GM23338 (cell line): ENCODE measurements around the gene CX3CL1. TPM values are rescaled to one million over a fixed set of nuclear protein-coding genes. Genes with fewer than 3 reads are reported as not detected.

ENCODE experiments used
- ATAC-seq: fragments of 200-7000 bp; cut with Tn5 transposase; 3 replicates; pipeline ENCODE4 v1.9.1; 2020
- DNase-seq: peaks from one replicate; pipeline ENCODE4 v3.0.0-alpha.2; 2015; ENCODE audit warnings: low spot score
- H2AFZ ChIP-seq: fragments of 200-600 bp; sonication (generic); 2 replicates; pipeline ENCODE4 v1.8.0; 2016; ENCODE audit warnings: antibody characterized with exemption, mild to moderate bottlenecking, moderate library complexity
- H3F3A ChIP-seq: fragments of 200-600 bp; sonication (generic); replicated peaks from 2 replicates; pipeline ENCODE4 v1.8.0; 2017; ENCODE audit warnings: antibody characterized with exemption, mixed run types, low read depth
- H3K27ac ChIP-seq: fragments of 200-600 bp; sonication (generic); 2 replicates; pipeline ENCODE4 v1.6.1; 2016; ENCODE audit warnings: low read depth
- H3K27me3 ChIP-seq: fragments of 200-600 bp; sonication (generic); 2 replicates; pipeline ENCODE4 v1.8.0; 2016; ENCODE audit warnings: mild to moderate bottlenecking, mixed run types, moderate library complexity; ENCODE audit not compliant: insufficient read depth
- H3K36me3 ChIP-seq: fragments of 200-600 bp; sonication (generic); 2 replicates; pipeline ENCODE4 v1.8.0; 2016; ENCODE audit warnings: mild to moderate bottlenecking; ENCODE audit not compliant: insufficient read depth
- H3K4me1 ChIP-seq: fragments of 200-600 bp; sonication (generic); 2 replicates; pipeline ENCODE4 v1.8.0; 2016; ENCODE audit warnings: mild to moderate bottlenecking, moderate library complexity; ENCODE audit not compliant: insufficient read depth
- H3K4me2 ChIP-seq: fragments of 200-600 bp; sonication (generic); 2 replicates; pipeline ENCODE4 v1.7.1; 2017; ENCODE audit warnings: mixed run types
- H3K4me3 ChIP-seq: fragments of 200-600 bp; sonication (generic); 2 replicates; pipeline ENCODE4 v1.6.1; 2016; ENCODE audit warnings: mixed run types
- H3K79me2 ChIP-seq: fragments of 200-600 bp; sonication (generic); replicated peaks from 2 replicates; pipeline ENCODE4 v1.8.0; 2017; ENCODE audit warnings: mild to moderate bottlenecking; ENCODE audit not compliant: insufficient read depth
- H3K9me2 ChIP-seq: fragments of 200-600 bp; sonication (generic); 2 replicates; pipeline ENCODE4 v1.8.0; 2017; ENCODE audit not compliant: insufficient read depth
- H4K20me1 ChIP-seq: fragments of 200-600 bp; sonication (generic); replicated peaks from 2 replicates; pipeline ENCODE4 v1.8.0; 2017; ENCODE audit warnings: mild to moderate bottlenecking; ENCODE audit not compliant: insufficient read depth
- H3K27ac Mint-ChIP-seq: 2 replicates; pipeline ENCODE4 v1.8.0; 2020; ENCODE audit warnings: inconsistent platforms, mild to moderate bottlenecking, moderate library complexity, mixed read lengths
- H3K27me3 Mint-ChIP-seq: 3 replicates; pipeline ENCODE4 v1.8.0; 2022; ENCODE audit warnings: low read depth, mild to moderate bottlenecking, moderate library complexity, mixed read lengths, inconsistent platforms; ENCODE audit not compliant: insufficient read depth, poor library complexity
- H3K36me3 Mint-ChIP-seq: 3 replicates; pipeline ENCODE4 v1.8.0; 2021; ENCODE audit warnings: low read depth, mild to moderate bottlenecking, inconsistent platforms, moderate library complexity, mixed read lengths
- H3K4me1 Mint-ChIP-seq: 3 replicates; pipeline ENCODE4 v1.8.0; 2020; ENCODE audit warnings: mild to moderate bottlenecking, inconsistent platforms, mixed read lengths
- H3K4me3 Mint-ChIP-seq: 3 replicates; pipeline ENCODE4 v1.8.0; 2021; ENCODE audit warnings: moderate library complexity, mild to moderate bottlenecking, inconsistent platforms, mixed read lengths
- H3K9me3 Mint-ChIP-seq: 3 replicates; pipeline ENCODE4 v1.8.0; 2020; ENCODE audit warnings: moderate library complexity, mild to moderate bottlenecking, inconsistent platforms, mixed read lengths
- JUNB ChIP-seq: IDR thresholded peaks from one replicate; pipeline ENCODE4 v1.6.1; 2016; ENCODE audit warnings: antibody characterized with exemption; ENCODE audit not compliant: unreplicated experiment
- STAT1 ChIP-seq: IDR thresholded peaks from one replicate; pipeline ENCODE4 v1.6.1; 2016; ENCODE audit warnings: antibody characterized with exemption; ENCODE audit not compliant: unreplicated experiment
- ZNF331 ChIP-seq: fragments of 250-450 bp; sonication (Bioruptor Pico); IDR thresholded peaks from 2 replicates; pipeline ENCODE4 v1.5.0; 2020; ENCODE audit warnings: low read depth, mild to moderate bottlenecking, moderate library complexity
- polyA plus RNA-seq: library from polyadenylated mRNA; unstranded; fragments of >200 nt; fragmentation: Nextera tagmentation; extraction: Ambion mirVana; gene quantifications from 2 replicates; pipeline ENCODE4 v1.2.1, GENCODE V29; 2016
- total RNA-seq: library from RNA; depleted of rRNA; stranded (reverse); fragments of >200 nt; shearing (Covaris generic); gene quantifications from 2 replicates; pipeline ENCODE4 v1.2.3, GENCODE V29; 2014
- TF ChIP-seq, protein P1 (sequence below): IDR thresholded peaks from one replicate; pipeline ENCODE4 v1.6.1; 2018; ENCODE audit warnings: antibody characterized with exemption; ENCODE audit not compliant: unreplicated experiment
- TF ChIP-seq, protein P2 (sequence below): fragments of 250-450 bp; sonication (Bioruptor Pico); IDR thresholded peaks from 2 replicates; pipeline ENCODE4 v1.5.0; 2020; ENCODE audit warnings: mild to moderate bottlenecking, moderate library complexity
- TF ChIP-seq, protein P3 (sequence below): IDR thresholded peaks from 2 replicates; pipeline ENCODE4 v1.6.1; 2016; ENCODE audit warnings: antibody characterized with exemption

CX3CL1 gene
- total and polyA plus RNA-seq, 2 experiments from 2014 or later: 0.24 to 2.8 TPM

- Mint-ChIP-seq H3K27ac (no peak overlapping the region), H3K36me3 (peaks cover 52% of the 10 kb centered on the region), H3K4me1 (no peaks in the 10 kb centered on the region), H3K4me3 (no peak overlapping the region), H3K9me3 (no peaks in the 10 kb centered on the region; the same call in 2 of the 3 replicates), H3K27me3 (peaks cover 2% of the 10 kb centered on the region)
- Histone ChIP-seq H3F3A (no peaks in the 10 kb centered on the region), H4K20me1 (0 out of 2 replicates have a peak, but pooled peaks cover 5% of the 10 kb centered on the region), H2AFZ (no peak overlapping the region), H3K27ac (no peak overlapping the region), H3K27me3 (no peaks in the 10 kb centered on the region), H3K9me2 (no peaks in the 10 kb centered on the region), H3K36me3 (peaks cover 39% of the 10 kb centered on the region), H3K79me2 (no peaks in the 10 kb centered on the region), H3K4me2 (no peak overlapping the region), H3K4me3 (no peak overlapping the region), H3K4me1 (no peaks in the 10 kb centered on the region)
- TF ChIP-seq, protein P1, sequence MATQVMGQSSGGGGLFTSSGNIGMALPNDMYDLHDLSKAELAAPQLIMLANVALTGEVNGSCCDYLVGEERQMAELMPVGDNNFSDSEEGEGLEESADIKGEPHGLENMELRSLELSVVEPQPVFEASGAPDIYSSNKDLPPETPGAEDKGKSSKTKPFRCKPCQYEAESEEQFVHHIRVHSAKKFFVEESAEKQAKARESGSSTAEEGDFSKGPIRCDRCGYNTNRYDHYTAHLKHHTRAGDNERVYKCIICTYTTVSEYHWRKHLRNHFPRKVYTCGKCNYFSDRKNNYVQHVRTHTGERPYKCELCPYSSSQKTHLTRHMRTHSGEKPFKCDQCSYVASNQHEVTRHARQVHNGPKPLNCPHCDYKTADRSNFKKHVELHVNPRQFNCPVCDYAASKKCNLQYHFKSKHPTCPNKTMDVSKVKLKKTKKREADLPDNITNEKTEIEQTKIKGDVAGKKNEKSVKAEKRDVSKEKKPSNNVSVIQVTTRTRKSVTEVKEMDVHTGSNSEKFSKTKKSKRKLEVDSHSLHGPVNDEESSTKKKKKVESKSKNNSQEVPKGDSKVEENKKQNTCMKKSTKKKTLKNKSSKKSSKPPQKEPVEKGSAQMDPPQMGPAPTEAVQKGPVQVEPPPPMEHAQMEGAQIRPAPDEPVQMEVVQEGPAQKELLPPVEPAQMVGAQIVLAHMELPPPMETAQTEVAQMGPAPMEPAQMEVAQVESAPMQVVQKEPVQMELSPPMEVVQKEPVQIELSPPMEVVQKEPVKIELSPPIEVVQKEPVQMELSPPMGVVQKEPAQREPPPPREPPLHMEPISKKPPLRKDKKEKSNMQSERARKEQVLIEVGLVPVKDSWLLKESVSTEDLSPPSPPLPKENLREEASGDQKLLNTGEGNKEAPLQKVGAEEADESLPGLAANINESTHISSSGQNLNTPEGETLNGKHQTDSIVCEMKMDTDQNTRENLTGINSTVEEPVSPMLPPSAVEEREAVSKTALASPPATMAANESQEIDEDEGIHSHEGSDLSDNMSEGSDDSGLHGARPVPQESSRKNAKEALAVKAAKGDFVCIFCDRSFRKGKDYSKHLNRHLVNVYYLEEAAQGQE: no peak
- TF ChIP-seq JUNB (no peak), ZNF331 (no peak), STAT1 (no peak)
- TF ChIP-seq, protein P2, sequence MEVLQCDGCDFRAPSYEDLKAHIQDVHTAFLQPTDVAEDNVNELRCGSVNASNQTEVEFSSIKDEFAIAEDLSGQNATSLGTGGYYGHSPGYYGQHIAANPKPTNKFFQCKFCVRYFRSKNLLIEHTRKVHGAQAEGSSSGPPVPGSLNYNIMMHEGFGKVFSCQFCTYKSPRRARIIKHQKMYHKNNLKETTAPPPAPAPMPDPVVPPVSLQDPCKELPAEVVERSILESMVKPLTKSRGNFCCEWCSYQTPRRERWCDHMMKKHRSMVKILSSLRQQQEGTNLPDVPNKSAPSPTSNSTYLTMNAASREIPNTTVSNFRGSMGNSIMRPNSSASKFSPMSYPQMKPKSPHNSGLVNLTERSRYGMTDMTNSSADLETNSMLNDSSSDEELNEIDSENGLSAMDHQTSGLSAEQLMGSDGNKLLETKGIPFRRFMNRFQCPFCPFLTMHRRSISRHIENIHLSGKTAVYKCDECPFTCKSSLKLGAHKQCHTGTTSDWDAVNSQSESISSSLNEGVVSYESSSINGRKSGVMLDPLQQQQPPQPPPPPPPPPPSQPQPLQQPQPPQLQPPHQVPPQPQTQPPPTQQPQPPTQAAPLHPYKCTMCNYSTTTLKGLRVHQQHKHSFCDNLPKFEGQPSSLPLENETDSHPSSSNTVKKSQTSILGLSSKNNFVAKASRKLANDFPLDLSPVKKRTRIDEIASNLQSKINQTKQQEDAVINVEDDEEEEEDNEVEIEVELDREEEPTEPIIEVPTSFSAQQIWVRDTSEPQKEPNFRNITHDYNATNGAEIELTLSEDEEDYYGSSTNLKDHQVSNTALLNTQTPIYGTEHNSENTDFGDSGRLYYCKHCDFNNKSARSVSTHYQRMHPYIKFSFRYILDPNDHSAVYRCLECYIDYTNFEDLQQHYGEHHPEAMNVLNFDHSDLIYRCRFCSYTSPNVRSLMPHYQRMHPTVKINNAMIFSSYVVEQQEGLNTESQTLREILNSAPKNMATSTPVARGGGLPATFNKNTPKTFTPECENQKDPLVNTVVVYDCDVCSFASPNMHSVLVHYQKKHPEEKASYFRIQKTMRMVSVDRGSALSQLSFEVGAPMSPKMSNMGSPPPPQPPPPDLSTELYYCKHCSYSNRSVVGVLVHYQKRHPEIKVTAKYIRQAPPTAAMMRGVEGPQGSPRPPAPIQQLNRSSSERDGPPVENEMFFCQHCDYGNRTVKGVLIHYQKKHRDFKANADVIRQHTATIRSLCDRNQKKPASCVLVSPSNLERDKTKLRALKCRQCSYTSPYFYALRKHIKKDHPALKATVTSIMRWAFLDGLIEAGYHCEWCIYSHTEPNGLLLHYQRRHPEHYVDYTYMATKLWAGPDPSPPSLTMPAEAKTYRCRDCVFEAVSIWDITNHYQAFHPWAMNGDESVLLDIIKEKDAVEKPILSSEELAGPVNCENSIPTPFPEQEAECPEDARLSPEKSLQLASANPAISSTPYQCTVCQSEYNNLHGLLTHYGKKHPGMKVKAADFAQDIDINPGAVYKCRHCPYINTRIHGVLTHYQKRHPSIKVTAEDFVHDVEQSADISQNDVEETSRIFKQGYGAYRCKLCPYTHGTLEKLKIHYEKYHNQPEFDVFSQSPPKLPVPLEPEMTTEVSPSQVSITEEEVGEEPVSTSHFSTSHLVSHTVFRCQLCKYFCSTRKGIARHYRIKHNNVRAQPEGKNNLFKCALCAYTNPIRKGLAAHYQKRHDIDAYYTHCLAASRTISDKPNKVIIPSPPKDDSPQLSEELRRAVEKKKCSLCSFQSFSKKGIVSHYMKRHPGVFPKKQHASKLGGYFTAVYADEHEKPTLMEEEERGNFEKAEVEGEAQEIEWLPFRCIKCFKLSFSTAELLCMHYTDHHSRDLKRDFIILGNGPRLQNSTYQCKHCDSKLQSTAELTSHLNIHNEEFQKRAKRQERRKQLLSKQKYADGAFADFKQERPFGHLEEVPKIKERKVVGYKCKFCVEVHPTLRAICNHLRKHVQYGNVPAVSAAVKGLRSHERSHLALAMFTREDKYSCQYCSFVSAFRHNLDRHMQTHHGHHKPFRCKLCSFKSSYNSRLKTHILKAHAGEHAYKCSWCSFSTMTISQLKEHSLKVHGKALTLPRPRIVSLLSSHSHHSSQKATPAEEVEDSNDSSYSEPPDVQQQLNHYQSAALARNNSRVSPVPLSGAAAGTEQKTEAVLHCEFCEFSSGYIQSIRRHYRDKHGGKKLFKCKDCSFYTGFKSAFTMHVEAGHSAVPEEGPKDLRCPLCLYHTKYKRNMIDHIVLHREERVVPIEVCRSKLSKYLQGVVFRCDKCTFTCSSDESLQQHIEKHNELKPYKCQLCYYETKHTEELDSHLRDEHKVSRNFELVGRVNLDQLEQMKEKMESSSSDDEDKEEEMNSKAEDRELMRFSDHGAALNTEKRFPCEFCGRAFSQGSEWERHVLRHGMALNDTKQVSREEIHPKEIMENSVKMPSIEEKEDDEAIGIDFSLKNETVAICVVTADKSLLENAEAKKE (CRISPR knock-in tag): no peak
- TF ChIP-seq, protein P3, sequence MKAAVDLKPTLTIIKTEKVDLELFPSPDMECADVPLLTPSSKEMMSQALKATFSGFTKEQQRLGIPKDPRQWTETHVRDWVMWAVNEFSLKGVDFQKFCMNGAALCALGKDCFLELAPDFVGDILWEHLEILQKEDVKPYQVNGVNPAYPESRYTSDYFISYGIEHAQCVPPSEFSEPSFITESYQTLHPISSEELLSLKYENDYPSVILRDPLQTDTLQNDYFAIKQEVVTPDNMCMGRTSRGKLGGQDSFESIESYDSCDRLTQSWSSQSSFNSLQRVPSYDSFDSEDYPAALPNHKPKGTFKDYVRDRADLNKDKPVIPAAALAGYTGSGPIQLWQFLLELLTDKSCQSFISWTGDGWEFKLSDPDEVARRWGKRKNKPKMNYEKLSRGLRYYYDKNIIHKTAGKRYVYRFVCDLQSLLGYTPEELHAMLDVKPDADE: no peak
- no peak for ATAC-seq
- no peak for DNase-seq
Measured at GRCh38 chr16:57427824-57428223, 55.5 kb downstream of the CX3CL1 start.
